ENCODE measurements around the gene FHIP1B.

DNA sequence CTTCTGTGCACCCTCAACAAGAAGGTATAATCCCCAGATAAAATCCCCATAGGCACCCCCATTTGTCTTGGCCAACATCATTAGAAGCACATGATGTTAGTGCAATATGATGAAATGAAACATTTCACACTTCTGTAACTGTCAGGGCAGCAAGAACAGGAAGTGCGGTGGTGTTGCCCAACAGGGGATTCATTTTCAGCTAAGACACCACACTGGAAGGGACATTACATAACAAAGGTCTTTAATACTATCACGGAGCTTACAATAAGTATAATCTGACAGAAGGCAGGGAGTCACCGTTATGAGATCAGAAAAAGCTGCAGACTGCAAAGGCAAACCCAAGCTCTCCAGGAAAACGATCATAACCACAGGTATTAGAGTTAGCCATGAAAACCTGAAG lies 33.5 kb downstream of the FHIP1B start:
- TF ChIP-seq CTCF (IDR thresholded peaks at IDR 0.05), result no peak
- no peak for TF ChIP-seq EZH2 (IDR thresholded peaks at IDR 0.05)
- TF ChIP-seq EZH2phosphoT487 (IDR thresholded peaks at IDR 0.05), result no peak
